ENCODE results near the gene KRTAP3-2. TPM values are rescaled to one million over a fixed set of nuclear protein-coding genes. Genes with fewer than 3 reads are reported as not detected.

Gene KRTAP3-2
- total RNA-seq, 1 experiment from 2014 or later, result not detected

DNA sequence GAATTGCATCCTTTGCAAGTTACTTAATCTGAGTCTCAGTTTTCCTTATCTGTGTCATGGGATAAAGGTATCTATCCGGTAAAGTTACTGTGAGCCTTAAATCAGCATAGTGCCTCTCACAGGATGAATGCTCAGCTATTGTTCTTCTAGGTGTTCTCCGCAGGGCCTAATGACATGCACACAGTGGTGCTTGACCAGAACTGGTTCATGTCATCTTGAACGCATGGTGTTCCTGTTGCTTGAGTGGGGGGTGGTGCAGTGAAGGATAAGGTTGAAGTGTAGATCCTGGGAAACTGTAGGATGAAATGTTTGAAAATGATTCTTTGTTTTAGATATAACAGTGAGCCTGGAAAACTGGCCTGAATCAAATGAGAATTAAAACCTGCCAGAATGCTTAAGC is 19.6 kb downstream of the KRTAP3-2 start:
- Histone ChIP-seq H3K18ac (ENCODE audit: insufficient read length, low read depth, low read length) (no peak overlapping the region), H3K4ac (ENCODE audit: low read depth, low read length) (no peak overlapping the region), H2BK15ac (ENCODE audit: low read depth, low read length) (no peak overlapping the region), H4K20me1 (ENCODE audit: control insufficient read depth, insufficient read depth, insufficient read length) (no peaks in the 10 kb centered on the region), H3K9me3 (ENCODE audit: control insufficient read depth, low read depth, low read length) (no peaks in the 10 kb centered on the region), H3K4me2 (ENCODE audit: insufficient read depth, insufficient read length, low read length) (no peak overlapping the region), H4K8ac (replicated peaks; ENCODE audit: insufficient read length, low read depth, low read length) (no peak overlapping the region), H3K9ac (ENCODE audit: extremely low read depth, insufficient read length, low read length) (no peak overlapping the region), H3K79me2 (ENCODE audit: insufficient read depth, low read length) (no peaks in the 10 kb centered on the region), H4K5ac (ENCODE audit: insufficient read length, low read depth, low read length) (no peak overlapping the region), H3K4me1 (ENCODE audit: insufficient read depth, low read length) (no peaks in the 10 kb centered on the region; the same call in 1 of the 2 replicates), H3K14ac (ENCODE audit: insufficient read depth, low read length) (no peak overlapping the region), H2BK20ac (ENCODE audit: low read depth, low read length, poor library complexity, severe bottlenecking) (no peak overlapping the region), H2BK120ac (ENCODE audit: low read depth, low read length, poor library complexity, severe bottlenecking) (no peak overlapping the region), H3T11ph (ENCODE audit: low read length) (no peak overlapping the region), H3K23me2 (ENCODE audit: insufficient read length, low read depth, low read length, poor library complexity, severe bottlenecking) (no peaks in the 10 kb centered on the region), H3K27ac (ENCODE audit: insufficient read length, low read depth, low read length) (no peak overlapping the region), H3K79me1 (ENCODE audit: insufficient read depth, low read depth, low read length, poor library complexity, severe bottlenecking) (no peaks in the 10 kb centered on the region), H2AFZ (ENCODE audit: low read length) (no peak overlapping the region), H3K27me3 (ENCODE audit: insufficient read depth, low read length) (no peaks in the 10 kb centered on the region), H2AK5ac (ENCODE audit: insufficient read length, low read length) (no peak overlapping the region), H3K23ac (ENCODE audit: insufficient read length, low read depth, low read length) (no peak overlapping the region), H2BK12ac (ENCODE audit: insufficient read length, low read depth, low read length) (no peak overlapping the region), H4K91ac (ENCODE audit: insufficient read length, low read depth, low read length) (no peak overlapping the region), H2BK5ac (ENCODE audit: insufficient read length, low read length) (no peak overlapping the region), H3K56ac (ENCODE audit: insufficient read length, low read depth, low read length) (no peak overlapping the region)
- Mint-ChIP-seq H3K4me1 (peaks cover 11 to 14% of the 10 kb centered on the region in 2 experiments), H3K9me3 (no peaks in the 10 kb centered on the region), H3K27ac (no peak overlapping the region), H3K36me3 (ENCODE audit: insufficient read depth in 1 of 3, low read depth in 3 of 3) (no peaks in the 10 kb centered on the region), H3K27me3 (ENCODE audit: low read depth) (peaks cover 3% of the 10 kb centered on the region), H3K4me3 (no peak overlapping the region; a peak in 1 of 5 replicates)
- DNase-seq, result no peak
- TF ChIP-seq, protein P1, sequence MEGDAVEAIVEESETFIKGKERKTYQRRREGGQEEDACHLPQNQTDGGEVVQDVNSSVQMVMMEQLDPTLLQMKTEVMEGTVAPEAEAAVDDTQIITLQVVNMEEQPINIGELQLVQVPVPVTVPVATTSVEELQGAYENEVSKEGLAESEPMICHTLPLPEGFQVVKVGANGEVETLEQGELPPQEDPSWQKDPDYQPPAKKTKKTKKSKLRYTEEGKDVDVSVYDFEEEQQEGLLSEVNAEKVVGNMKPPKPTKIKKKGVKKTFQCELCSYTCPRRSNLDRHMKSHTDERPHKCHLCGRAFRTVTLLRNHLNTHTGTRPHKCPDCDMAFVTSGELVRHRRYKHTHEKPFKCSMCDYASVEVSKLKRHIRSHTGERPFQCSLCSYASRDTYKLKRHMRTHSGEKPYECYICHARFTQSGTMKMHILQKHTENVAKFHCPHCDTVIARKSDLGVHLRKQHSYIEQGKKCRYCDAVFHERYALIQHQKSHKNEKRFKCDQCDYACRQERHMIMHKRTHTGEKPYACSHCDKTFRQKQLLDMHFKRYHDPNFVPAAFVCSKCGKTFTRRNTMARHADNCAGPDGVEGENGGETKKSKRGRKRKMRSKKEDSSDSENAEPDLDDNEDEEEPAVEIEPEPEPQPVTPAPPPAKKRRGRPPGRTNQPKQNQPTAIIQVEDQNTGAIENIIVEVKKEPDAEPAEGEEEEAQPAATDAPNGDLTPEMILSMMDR (conservative IDR thresholded peaks at IDR 0.05), result no peak
- no CpG with 5 or more reads among the region's 3 CpGs for WGBS (ENCODE audit: extremely low coverage, insufficient read length, low lambda C conversion rate)
